Panc1 (cell line): ENCODE data around the gene RBM47. TPM values are rescaled to one million over a fixed set of nuclear protein-coding genes. Genes with fewer than 3 reads are reported as not detected.

Experiments
- ATAC-seq: fragments of 200-7000 bp; cut with Tn5 transposase; 2 replicates; pipeline ENCODE4 v1.9.1; 2020; ENCODE audit warnings: mild to moderate bottlenecking, moderate library complexity
- BruUV-seq: library from RNA; stranded (reverse); fragments of 400-500 nt; replicated peaks from 2 replicates; lab custom pipeline; 2021; lab: Mats Ljungman, UMichigan
- CTCF ChIA-PET: fragments of 300-600 bp; sonication (Branson Sonifier 250); formaldehyde crosslinking; loops from one replicate; lab custom pipeline; 2022; ENCODE audit warnings: antibody characterized with exemption; lab: Charles Lee
- POLR2A ChIA-PET: fragments of 300-600 bp; sonication (Branson Sonifier 250); formaldehyde crosslinking; loops from one replicate; lab custom pipeline; 2022; ENCODE audit warnings: antibody characterized with exemption; lab: Charles Lee
- DNase-seq: peaks from one replicate; pipeline ENCODE4 v3.0.0-alpha.2; 2010; ENCODE audit warnings: low read depth, low spot score
- H3K27ac ChIP-seq: 2 replicates; pipeline ENCODE4 v1.5.1; 2011; ENCODE audit warnings: mild to moderate bottlenecking, low read length, inconsistent platforms
- H3K27me3 ChIP-seq: fragments of 200-500 bp; sonication (Bioruptor generic); 2 replicates; pipeline ENCODE4 v1.6.0; 2014; ENCODE audit warnings: low read length, inconsistent platforms; ENCODE audit not compliant: control insufficient read depth, insufficient read depth
- H3K36me3 ChIP-seq: fragments of 200-500 bp; sonication (Bioruptor generic); 2 replicates; pipeline ENCODE4 v1.5.1; 2014; ENCODE audit warnings: inconsistent platforms, mild to moderate bottlenecking, low read length, moderate library complexity; ENCODE audit not compliant: control insufficient read depth, insufficient read depth
- H3K4me1 ChIP-seq: 2 replicates; pipeline ENCODE4 v1.5.1; 2011; ENCODE audit warnings: inconsistent platforms, mild to moderate bottlenecking, low read length, moderate library complexity; ENCODE audit not compliant: control insufficient read depth, insufficient read depth
- H3K4me3 ChIP-seq, 2 experiments: 2 replicates each; pipeline ENCODE4 v1.5.1; 2011 to 2012; ENCODE audit warnings: low read depth in 2 of 2, low read length in 2 of 2, mild to moderate bottlenecking in 2 of 2, inconsistent platforms in 1 of 2, moderate library complexity in 1 of 2
- H3K9me3 ChIP-seq: fragments of 200-500 bp; sonication (Bioruptor generic); 2 replicates; pipeline ENCODE4 v1.5.1; 2014; ENCODE audit warnings: low read depth, mild to moderate bottlenecking, inconsistent platforms, low read length, moderate library complexity; ENCODE audit not compliant: control insufficient read depth, insufficient read depth
- CTCF ChIP-seq: fragments of 450-650 bp; IDR thresholded peaks from 2 replicates; pipeline ENCODE4 v1.5.1; 2017; ENCODE audit warnings: mild to moderate bottlenecking
- POLR2AphosphoS5 ChIP-seq: IDR thresholded peaks from 2 replicates; pipeline ENCODE4 v1.6.1; 2012; ENCODE audit warnings: mild to moderate bottlenecking, low read depth, low read length, moderate library complexity
- REST ChIP-seq, 2 experiments: IDR thresholded peaks; 2 replicates each; pipeline ENCODE4 v1.6.1; 2011 to 2012; ENCODE audit warnings: low read depth in 2 of 2, control low read depth in 1 of 2, low read length in 1 of 2, mild to moderate bottlenecking in 1 of 2, moderate library complexity in 1 of 2; ENCODE audit not compliant: insufficient read depth in 1 of 2
- SIN3A ChIP-seq: IDR thresholded peaks from 2 replicates; pipeline ENCODE4 v1.6.1; 2012; ENCODE audit warnings: low read depth, mild to moderate bottlenecking, low read length, moderate library complexity, borderline replicate concordance; ENCODE audit not compliant: insufficient read depth
- TCF7L2 ChIP-seq: IDR thresholded peaks from 2 replicates; pipeline ENCODE4 v1.6.1; 2011; ENCODE audit warnings: mild to moderate bottlenecking, low read depth, low read length, inconsistent platforms
- in situ Hi-C: cut with HindIII; loops from 2 replicates; pipeline ENCODE4 v1.10.0; 2016; ENCODE audit warnings: low sequenced_read_pairs, low pct_unique_long_range_greater_than_20kb
- intact Hi-C: fragments of 100-400 bp; cut with micrococcal nuclease; formaldehyde crosslinking; loops from one replicate; pipeline ENCODE4 v1.10.0; 2022; ENCODE audit not compliant: unreplicated experiment
- total RNA-seq: library from RNA; stranded (reverse); gene quantifications from one replicate; pipeline ENCODE4 v1.2.1, GENCODE V29; 2021; ENCODE audit not compliant: unreplicated experiment

RBM47 gene
- total RNA-seq, 1 experiment from 2014 or later: 2.0 TPM

GRCh38 chr4:40445671-40446070, 184.0 kb downstream of the RBM47 start:
- no peaks in the 10 kb centered on the region for H3K9me3 ChIP-seq
- TF ChIP-seq SIN3A: no peak
- TF ChIP-seq CTCF: no peak
- no peak for TF ChIP-seq POLR2AphosphoS5
- TF ChIP-seq TCF7L2: no peak
- POLR2A ChIA-PET: no interaction called here
- H3K27me3 ChIP-seq: no peaks in the 10 kb centered on the region
- in situ Hi-C loops (no loop called here), intact Hi-C loops (no loop called here)
- CTCF ChIA-PET: no interaction called here
- no TSS peak for BruUV-seq
- peaks cover 2% of the 10 kb centered on the region; the same call in 1 of the 2 replicates for H3K4me1 ChIP-seq
- no peaks in the 10 kb centered on the region for H3K36me3 ChIP-seq
- no peak for ATAC-seq
- no peak for DNase-seq
- no peak overlapping the region for H3K4me3 ChIP-seq
- no peak overlapping the region for H3K27ac ChIP-seq

- Histone ChIP-seq H3K4me3 (no peak overlapping the region), H3K4me1 (0 out of 2 replicates have a peak, but pooled peaks cover 1% of the 10 kb centered on the region), H3K9me3 (no peaks in the 10 kb centered on the region), H3K27me3 (no peaks in the 10 kb centered on the region), H3K36me3 (no peaks in the 10 kb centered on the region), H3K27ac (no peak overlapping the region)
- ATAC-seq (no peak), DNase-seq (no peak)
- TF ChIP-seq TCF7L2 (no peak), CTCF (no peak), REST (IDR thresholded peaks at IDR 0.05; ENCODE audit: insufficient read depth in 1 of 2, low read depth in 2 of 2, low read length in 1 of 2) (no peak), SIN3A (no peak), POLR2AphosphoS5 (no peak)
- intact Hi-C loops (no loop called here), in situ Hi-C loops (no loop called here)
- ChIA-PET CTCF (no interaction called here), POLR2A (interaction anchor here (0.6 kb wide), 1 partner anchor 113 kb away, joined by 6 read pairs; no protein-coding TSS in a partner anchor)
- no TSS peak for BruUV-seq
Measured at GRCh38 chr4:40441430-40441829, 188.2 kb downstream of the RBM47 start.
